Activated T-cell treated with anti-CD3 and anti-CD28 coated beads, Interleukin-2, amount 50 U/mL, for 1 hour (primary cell): Measurements from ENCODE around the gene PACRG.
"Not testable (repeated sequence)": the region's sequence is repeated elsewhere in the genome, so short reads cannot be mapped to it uniquely, and the experiment has no call there.

Experiments
- DNase-seq: peaks from one replicate; pipeline ENCODE4 v3.0.0-alpha.2; 2020

The PACRG gene

DNA sequence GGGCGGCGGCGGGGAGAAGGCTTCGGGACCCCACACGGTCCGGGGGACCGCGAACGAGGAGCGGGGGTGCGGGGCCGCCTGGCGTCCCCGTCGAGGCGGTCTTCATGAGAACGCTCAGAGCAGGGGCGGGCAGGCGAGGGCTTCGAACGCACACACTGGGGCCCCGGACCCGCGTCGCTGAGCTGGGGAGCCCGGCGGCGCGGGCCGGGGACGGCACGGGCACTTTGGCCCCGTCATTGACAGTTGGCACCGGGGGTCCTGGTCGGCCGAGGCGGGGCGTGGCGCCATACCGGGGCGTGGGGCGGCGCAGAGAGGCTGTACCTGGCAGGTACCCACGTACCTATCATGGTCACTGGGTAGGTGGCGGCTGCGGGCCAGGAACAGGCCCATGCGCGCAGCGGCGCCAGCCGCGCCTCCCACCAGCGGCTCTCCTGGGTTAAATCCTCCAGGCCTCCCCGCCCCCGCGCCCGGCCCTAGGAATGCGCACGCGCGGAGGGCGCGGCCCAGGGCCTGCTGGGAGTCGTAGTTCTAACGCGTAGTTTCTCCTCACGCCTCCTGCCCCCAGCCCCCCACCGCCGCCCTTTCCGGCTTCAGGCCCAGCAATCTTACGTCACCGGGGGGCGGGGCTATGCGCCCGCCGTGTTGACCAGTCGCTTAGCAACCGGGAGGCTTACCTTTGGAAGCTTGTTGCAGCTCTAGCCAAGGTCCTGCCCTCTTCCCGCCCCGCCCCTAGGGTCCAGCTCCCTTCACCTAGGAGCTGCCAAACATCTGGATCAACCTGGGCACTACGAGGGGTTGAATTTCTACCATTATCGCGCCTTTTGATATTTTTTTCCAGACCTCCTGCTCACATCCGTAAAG, at the start of gene PACRG, which contains the start of gene PRKN:
TSS of gene PACRG (plus strand) at position 653 of the 861 bp plus-strand sequence.
TSS of gene PRKN (minus strand) at position 445 of the 861 bp plus-strand sequence.
- DNase-seq: peak; percentile 98

- DNase-seq: not testable (repeated sequence)
These were observed 48.9 kb upstream of the PACRG start for GRCh38 chr6:162678896-162679295.

DNA sequence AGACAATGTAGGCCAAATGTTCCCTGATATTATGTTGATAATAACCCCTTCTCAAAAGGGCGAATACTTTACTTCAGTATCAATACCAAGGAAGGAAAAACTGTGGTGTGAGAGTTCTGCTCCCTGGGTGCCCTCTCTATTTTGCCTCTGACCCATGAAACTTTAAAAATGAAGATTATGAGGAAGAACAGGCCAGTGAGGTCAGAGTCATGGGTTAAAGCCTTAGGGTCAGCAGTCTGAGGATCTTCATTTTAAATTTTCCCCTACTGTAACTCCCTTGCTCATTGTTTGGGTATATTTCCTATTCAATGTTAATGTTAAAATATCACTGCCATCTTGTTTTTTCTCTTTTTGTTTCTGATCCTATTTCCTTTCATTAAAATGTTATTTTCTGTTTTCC, 48.1 kb upstream of the PACRG start:
- DNase-seq: no peak

- no peak for DNase-seq
These were observed 47.4 kb upstream of the PACRG start for GRCh38 chr6:162680367-162680766.

DNA sequence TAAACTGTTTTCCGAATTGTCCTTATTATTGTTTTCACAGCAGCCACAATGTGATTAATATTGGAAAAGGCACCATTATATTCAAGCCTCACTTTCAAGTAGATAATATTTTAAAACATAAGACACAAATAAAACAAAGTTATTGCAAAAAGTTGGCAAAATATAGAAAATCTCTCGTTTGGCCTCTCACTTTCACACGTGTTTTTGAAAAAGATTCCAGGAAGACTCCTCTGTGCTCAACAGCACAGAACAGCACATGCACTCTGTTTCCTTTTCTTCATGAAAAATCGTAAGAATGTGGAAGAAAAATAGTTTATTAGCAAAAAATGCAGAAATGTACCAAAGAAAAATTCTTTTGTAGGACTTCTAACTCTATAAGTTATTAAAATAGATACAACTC, 46.9 kb upstream of the PACRG start:
- DNase-seq: no peak

DNA sequence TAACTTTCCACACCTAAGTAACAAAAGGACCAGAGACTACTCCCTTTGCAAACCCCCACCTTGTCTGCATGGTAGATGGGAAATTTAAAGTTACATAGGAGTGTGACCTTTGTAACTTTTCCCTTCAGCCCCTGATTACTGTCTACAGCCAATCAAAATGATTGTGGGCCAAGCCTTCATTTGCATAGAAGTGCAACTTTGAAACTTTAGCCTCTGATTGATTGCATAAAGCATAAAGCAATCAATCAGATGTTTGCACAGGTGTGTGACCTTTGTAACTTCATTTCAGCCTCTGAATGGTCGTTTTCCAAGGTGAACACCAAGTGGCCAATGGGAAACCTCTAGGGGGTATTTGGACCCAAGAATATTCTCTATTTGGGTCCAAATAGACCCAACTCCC, 46.3 kb upstream of the PACRG start:
- no peak for DNase-seq

DNA sequence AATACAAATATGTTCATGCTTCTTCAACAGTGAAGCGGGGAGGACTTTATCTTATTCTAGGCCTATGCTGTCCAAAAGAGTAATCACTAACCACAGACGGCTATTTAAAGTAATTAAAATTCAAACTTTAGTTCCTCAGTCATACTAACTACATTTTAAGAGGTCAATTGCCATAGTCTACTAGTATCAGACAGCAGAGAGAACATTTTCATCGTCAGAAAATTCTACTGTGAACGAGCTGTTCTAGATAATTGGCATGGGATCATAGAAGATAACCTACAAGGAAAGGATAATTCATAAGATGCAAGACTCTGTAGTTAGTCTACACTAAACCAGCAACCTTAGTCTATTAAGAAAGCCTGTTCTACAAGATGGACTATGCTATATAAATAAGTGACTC, 44.6 kb upstream of the PACRG start:
- DNase-seq: no peak

GRCh38 chr6:162684052-162684451, 43.7 kb upstream of the PACRG start:
- DNase-seq: no peak

GRCh38 chr6:162684961-162685360, 42.8 kb upstream of the PACRG start:
- DNase-seq: no peak

DNA sequence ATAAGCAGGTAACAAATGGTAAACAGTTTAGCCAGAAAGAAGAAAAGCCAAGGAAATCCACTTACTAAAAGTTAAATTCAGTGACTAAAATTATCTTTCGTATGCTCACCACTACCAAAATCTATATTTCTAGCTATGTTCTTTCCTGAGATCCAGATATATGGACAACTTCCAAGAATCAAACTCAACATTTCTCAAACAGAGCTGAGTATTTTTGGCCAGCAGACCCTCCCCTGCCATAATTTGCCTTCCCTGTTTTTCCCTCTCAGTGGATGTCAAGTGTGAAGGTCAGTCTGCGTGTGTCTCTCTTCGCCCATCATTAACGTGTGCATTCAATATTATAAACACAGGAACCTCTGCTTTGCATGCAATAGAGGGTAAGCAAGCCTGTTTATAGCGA, 42.2 kb upstream of the PACRG start:
- DNase-seq: no peak

- DNase-seq: no peak
These were observed 38.9 kb upstream of the PACRG start for GRCh38 chr6:162688751-162689345.

DNA sequence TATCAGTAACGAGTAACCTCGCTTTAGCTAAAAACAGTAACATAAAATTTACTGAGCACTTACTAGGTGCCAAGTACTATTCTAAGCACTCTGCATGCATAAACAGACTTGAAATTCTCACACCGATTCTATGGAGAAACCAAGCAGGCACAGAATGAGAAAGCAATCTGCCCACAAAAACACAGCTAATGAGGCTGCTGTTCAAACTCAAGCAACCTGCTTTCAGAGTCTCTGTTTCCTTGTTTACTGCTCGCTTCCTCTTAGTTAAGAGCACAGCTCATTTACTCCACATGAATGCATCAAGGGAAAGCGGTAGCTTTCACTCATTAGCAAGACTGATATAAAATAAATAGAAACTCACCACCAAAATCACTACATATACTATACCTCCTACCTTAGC, 37.6 kb upstream of the PACRG start:
- no peak for DNase-seq

DNA sequence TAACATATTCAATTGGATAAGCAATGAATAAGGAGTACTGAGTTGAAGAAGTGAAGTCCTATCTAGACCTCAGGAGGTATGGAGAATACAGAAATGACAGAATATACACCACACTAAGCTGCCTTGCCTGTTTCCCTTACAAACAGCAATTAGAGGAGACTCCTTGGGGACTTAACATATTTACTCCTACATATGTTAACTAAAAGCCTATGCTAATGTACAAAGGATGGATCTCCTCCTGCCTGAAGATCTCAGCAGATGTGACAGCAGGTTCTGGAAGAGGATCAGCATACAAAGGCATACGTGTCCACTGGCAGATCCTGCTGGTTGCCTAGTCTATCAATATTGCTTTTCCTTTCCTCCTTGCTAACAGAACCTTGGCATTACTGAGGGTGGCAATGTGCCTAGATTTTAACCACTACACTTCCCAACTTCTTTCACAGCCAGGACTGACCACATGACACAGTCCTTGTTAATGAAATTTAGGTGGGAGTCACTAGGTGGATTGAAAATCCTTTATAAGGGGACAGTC, 29.8 kb upstream of the PACRG start:
- DNase-seq: no peak

GRCh38 chr6:162698440-162698839, 29.3 kb upstream of the PACRG start:
- no peak for DNase-seq

- no peak for DNase-seq
These were observed 27.8 kb upstream of the PACRG start for GRCh38 chr6:162699961-162700360.

DNA sequence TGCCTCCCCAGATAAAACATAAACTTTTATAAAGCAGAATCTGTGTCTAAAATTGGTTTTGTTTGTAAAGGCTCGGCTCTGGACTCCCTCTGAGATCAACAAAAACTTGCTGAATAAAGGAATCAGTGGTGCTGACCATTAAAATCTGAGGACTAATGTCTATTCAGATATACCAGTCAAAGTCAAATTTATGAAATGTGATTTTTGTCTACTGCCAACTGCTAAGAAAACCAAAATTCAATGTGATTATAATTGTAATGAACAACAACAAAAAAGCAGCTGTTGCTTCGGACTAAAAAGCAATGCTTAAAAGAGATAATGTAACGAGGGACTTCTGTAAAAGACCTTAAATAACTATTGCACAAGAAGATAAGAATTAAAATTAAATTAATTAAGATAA, 26.8 kb upstream of the PACRG start:
- no peak for DNase-seq

DNA sequence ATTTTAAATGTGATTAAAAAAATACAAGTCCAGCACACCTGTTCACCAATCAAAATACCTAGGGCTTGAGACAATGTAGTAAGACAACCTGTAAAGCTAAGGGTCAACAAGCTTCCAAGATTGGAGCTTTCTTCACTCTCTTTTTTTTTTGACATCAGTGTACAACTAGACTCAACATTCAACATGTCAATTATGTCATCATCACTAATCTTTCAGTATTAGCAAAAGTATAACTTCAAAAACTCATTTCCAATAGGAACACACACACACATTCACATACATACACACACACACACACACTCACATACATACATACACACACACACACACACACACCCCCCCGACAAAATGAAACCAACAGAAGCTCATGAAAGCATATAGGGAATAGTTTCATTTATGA, 26.2 kb upstream of the PACRG start:
- DNase-seq: no peak

GRCh38 chr6:162702446-162702845, 25.3 kb upstream of the PACRG start:
- no peak for DNase-seq

GRCh38 chr6:162704001-162704400, 23.8 kb upstream of the PACRG start:
- DNase-seq: no peak

DNA sequence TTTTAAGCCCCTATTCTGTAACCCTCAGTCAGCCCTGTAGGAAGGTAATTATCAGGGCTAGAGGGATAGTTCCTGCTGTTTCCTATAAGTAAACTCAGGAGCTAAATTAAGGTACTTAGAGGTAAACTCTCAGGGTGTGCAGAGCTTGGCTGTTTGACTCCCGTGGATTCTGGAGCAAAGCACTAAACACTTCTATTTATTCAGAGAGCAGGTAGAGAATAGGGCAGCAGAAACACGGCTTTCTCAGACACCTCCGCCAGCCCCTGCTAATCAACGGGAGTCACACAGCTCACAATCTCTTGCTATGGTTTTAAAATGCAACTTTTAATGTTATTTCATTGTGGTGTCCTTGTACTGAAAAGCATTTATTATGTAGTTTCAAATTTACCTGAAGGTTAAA, 22.0 kb upstream of the PACRG start:
- DNase-seq: no peak

- no peak for DNase-seq
These were observed 21.5 kb upstream of the PACRG start for GRCh38 chr6:162706232-162706631.

DNA sequence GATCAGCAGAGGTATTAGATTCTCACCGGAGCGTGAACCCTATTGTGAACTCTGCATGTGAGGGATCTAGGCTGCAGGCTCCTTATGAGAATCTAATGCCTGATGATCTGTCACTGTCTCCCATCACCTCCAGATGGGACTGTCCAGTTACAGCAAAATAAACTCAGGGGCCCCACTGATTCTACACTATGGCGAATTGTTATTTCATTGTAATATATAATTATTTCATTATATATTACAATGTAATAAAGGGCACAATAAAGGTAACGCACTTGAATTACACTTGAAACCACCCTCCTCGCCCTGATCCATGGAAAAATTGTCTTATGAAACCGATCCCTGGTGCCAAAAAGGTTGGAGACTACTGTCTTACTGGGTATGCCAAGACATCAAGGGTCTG, 18.8 kb upstream of the PACRG start:
- no peak for DNase-seq

- DNase-seq: no peak
These were observed 18.3 kb upstream of the PACRG start for GRCh38 chr6:162709431-162709830.

GRCh38 chr6:162710419-162710818, 17.4 kb upstream of the PACRG start:
- DNase-seq: no peak
